CD4-positive, alpha-beta T cell treated with Interleukin-6 for 4 hours (primary cell): Measurements from ENCODE around the gene TAF4B.
"Not testable (repeated sequence)": the region's sequence is repeated elsewhere in the genome, so short reads cannot be mapped to it uniquely, and the experiment has no call there.

Experiments used
- DNase-seq: peaks from one replicate; pipeline ENCODE4 v3.0.0-alpha.2; 2020; ENCODE audit warnings: mixed read lengths

TAF4B gene

GRCh38 chr18:26432651-26433424 is 206.6 kb downstream of the TAF4B start:
- DNase-seq: no peak

DNA sequence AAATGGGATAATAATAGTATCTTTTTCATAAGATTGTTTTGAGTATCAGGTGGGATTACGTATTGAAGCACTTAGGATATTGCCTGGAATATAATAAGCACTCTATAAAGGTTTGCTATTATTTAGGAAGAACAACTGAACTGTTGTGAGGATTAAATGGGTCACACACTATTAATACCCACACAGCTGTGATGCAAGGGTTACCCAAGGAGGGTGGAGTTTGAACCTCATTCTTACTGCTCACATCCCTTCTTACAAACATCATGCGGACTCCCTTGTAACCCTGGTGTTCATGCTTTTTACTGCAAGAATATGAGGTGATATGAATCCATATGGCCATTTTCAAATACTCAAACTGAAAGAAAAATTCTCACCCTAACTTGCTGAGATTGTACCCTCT is 208.6 kb downstream of the TAF4B start:
- DNase-seq: no peak

- no peak for DNase-seq
These were observed 209.3 kb downstream of the TAF4B start for GRCh38 chr18:26435415-26436095.

DNA sequence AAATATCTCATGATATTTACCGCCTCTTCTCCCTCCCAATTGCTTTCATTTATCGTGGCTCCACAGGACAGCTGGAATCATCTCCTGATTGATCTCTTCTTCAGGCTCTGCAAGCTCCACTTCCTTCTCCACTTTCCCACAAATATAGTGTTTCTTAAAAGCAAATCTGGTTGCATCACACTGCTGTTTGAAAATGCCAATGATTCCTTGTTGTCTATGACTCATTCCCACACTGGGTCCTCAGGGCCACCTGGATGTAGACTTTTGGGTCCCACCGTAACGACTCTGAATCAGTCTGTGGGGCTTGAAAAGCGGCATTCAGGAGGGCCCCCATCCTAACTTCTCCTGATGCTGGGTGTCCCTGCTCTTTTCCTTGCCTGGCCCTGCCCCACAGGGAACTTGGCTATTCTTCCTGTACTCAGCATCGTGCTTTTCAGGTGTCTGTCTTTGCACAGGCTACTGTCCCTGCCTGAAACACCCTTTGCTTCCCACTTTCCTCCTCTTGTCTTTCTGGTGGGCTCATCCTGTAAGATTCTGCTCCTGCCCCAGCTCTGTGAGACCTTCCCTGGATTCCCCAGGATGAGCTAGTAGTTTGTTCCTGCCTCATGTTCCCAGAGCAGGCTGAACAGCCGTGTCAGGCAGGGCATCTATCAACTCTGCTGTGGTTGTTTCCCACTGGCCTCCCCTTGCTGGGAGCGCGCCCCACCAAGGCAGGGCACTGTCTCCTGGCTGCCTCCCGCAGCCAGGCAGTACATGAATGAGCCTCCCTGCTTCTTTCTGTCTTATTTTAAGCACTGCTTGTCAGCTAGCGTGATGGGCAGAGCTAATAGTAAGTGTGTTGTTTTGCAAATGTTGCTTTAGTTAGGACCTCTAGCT is 210.2 kb downstream of the TAF4B start:
- no peak for DNase-seq

- not testable (repeated sequence) for DNase-seq
These were observed 211.4 kb downstream of the TAF4B start for GRCh38 chr18:26437634-26438033.

DNA sequence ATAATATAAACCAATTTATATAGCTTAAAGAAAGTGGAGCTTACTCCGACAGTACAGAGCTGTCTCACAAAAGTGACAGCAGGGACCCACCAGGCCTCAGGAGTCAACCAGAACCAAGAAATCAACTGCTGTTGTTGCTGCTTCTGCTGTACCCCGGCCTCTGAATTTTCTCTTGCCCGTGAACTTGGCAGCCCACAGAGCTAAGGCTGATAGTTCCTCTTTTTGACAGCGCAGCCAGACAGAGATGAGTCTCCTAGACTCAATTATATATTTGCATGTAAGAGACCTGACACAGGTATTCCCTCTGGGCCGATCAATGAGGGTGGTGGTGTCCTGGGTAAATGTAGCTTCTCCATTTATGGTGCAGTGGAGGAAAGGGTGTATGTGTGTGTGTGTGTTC is 212.7 kb downstream of the TAF4B start:
- DNase-seq: no peak

DNA sequence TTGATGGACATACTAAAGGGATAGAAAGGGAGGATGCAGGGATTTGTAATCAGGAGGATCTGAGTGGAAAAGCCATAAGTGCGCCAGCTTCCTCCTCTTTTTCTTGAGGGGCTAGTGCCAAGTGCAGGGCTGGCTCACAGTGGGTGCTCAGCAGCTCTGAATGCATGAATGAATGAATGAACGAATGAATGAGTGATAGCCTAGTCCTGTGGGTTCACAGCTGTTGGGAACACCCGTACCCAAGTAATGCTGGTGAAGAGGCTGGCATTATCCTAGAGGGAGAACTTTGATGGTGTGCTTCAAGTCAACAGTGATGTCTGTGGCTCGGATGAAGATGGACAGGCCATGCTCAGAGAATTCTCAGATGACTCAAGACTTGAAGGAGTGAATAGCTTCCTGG is 213.3 kb downstream of the TAF4B start:
- no peak for DNase-seq

DNA sequence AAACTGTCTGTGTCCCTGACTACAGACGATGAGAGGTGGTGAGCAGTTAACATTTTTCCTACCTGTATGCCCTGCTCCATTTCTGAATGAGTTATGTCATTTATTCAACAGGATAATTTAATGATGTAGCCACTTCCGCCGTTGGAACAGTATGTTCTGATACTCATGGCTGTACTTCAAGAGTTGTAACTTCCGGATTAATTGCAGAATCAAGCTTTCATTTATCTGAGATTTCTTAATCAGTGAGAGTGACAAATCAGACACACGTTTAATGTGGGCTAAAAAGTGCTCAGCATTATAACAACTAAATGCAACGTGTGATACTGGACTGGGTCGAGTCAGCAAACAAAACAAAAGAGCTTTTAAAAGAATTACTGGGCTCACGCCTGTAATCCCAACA is 214.4 kb downstream of the TAF4B start:
- DNase-seq: no peak
